DND-41 (cell line): ENCODE data around the gene IFITM10.

ENCODE experiments used
- ATAC-seq: fragments of 200-7000 bp; cut with Tn5 transposase; 3 replicates; pipeline ENCODE4 v1.9.1; 2021; ENCODE audit warnings: low read depth; ENCODE audit not compliant: insufficient read depth
- DNase-seq: peaks from one replicate; pipeline ENCODE4 v3.0.0-alpha.2; 2020
- H2AFZ ChIP-seq: 2 replicates; pipeline ENCODE4 v1.6.0; 2012; ENCODE audit warnings: low read depth, low read length
- H3K27ac ChIP-seq: 2 replicates; pipeline ENCODE4 v1.5.1; 2012; ENCODE audit warnings: low read length, inconsistent platforms
- H3K27me3 ChIP-seq: fragments of 200-600 bp; sonication (generic); 2 replicates; pipeline ENCODE4 v1.6.0; 2012; ENCODE audit warnings: low read length, mild to moderate bottlenecking, inconsistent platforms; ENCODE audit not compliant: insufficient read depth, poor library complexity
- H3K36me3 ChIP-seq: 2 replicates; pipeline ENCODE4 v1.5.1; 2012; ENCODE audit warnings: low read length, inconsistent platforms; ENCODE audit not compliant: insufficient read depth
- H3K4me1 ChIP-seq: 2 replicates; pipeline ENCODE4 v1.5.1; 2012; ENCODE audit warnings: mild to moderate bottlenecking, low read length; ENCODE audit not compliant: insufficient read depth
- H3K4me2 ChIP-seq: 2 replicates; pipeline ENCODE4 v1.6.0; 2012; ENCODE audit warnings: mild to moderate bottlenecking, moderate library complexity, low read length, inconsistent platforms; ENCODE audit not compliant: insufficient read depth
- H3K4me3 ChIP-seq, 2 experiments: fragments of 200-600 bp in 1 of 2; shearing (Covaris generic) in 1 of 2; 2 replicates each; pipeline ENCODE4 v1.5.1; 2012 to 2016; ENCODE audit warnings: inconsistent platforms in 2 of 2, low read length in 2 of 2, mild to moderate bottlenecking in 2 of 2, low read depth in 1 of 2, moderate library complexity in 1 of 2
- H3K79me2 ChIP-seq: 2 replicates; pipeline ENCODE4 v1.6.0; 2012; ENCODE audit warnings: low read length, inconsistent platforms; ENCODE audit not compliant: insufficient read depth
- H3K9ac ChIP-seq: 2 replicates; pipeline ENCODE4 v1.6.0; 2012; ENCODE audit warnings: low read depth, mild to moderate bottlenecking, inconsistent platforms, low read length, moderate library complexity
- H3K9me3 ChIP-seq: 2 replicates; pipeline ENCODE4 v1.5.1; 2012; ENCODE audit warnings: low read length, moderate library complexity, mild to moderate bottlenecking, inconsistent platforms; ENCODE audit not compliant: insufficient read depth, severe bottlenecking
- H4K20me1 ChIP-seq: 2 replicates; pipeline ENCODE4 v1.6.0; 2012; ENCODE audit warnings: low read length; ENCODE audit not compliant: insufficient read depth
- CTCF ChIP-seq: IDR thresholded peaks from 2 replicates; pipeline ENCODE4 v1.5.1; 2012; ENCODE audit warnings: borderline replicate concordance, low read length, moderate library complexity, mild to moderate bottlenecking; ENCODE audit not compliant: poor library complexity, severe bottlenecking; ENCODE audit errors: extremely low read depth
- EZH2 ChIP-seq: IDR thresholded peaks from 3 replicates; pipeline ENCODE4 v1.6.1; 2012; ENCODE audit warnings: borderline replicate concordance, low read depth, mild to moderate bottlenecking, moderate library complexity, low read length, inconsistent platforms; ENCODE audit not compliant: severe bottlenecking

Gene IFITM10

GRCh38 chr11:1750481-1750839 lies at the start of gene IFITM10:
Gene IFITM10 (minus strand): TSS chr11:1750595. CDS start chr11:1750442, 153 bp downstream.
- no peaks in the 10 kb centered on the region for H3K9me3 ChIP-seq
- no peak for TF ChIP-seq EZH2
- TF ChIP-seq CTCF, result no peak
- H4K20me1 ChIP-seq, result peaks cover 10% of the 10 kb centered on the region
- no peak within 1 kb of the TSS for H3K9ac ChIP-seq
- no peak for DNase-seq
- H3K4me1 ChIP-seq, result no peaks in the 10 kb centered on the region
- no peaks in the 10 kb centered on the region for H3K27me3 ChIP-seq
- ATAC-seq, result peak; percentile 9; the same call in 1 of the 3 replicates
- H3K4me2 ChIP-seq, result no peak within 1 kb of the TSS
- H3K27ac ChIP-seq, result peak within 1 kb of the TSS; percentile 5; the same call in 1 of the 2 replicates
- no peak within 1 kb of the TSS for H2AFZ ChIP-seq
- no peak within 1 kb of the TSS for H3K4me3 ChIP-seq
- H3K79me2 ChIP-seq, result no peaks in the 10 kb centered on the region
- H3K36me3 ChIP-seq, result peaks cover 46% of the 10 kb centered on the region

GRCh38 chr11:1797391-1798125 lies 47.2 kb upstream of the IFITM10 start:
- Histone ChIP-seq H4K20me1 (no peaks in the 10 kb centered on the region), H3K9ac (no peak overlapping the region), H3K27ac (no peak overlapping the region), H3K4me2 (no peak overlapping the region), H3K36me3 (no peaks in the 10 kb centered on the region), H3K27me3 (no peaks in the 10 kb centered on the region), H3K79me2 (no peaks in the 10 kb centered on the region), H2AFZ (no peak overlapping the region), H3K4me3 (no peak overlapping the region), H3K4me1 (peaks cover 9% of the 10 kb centered on the region), H3K9me3 (no peaks in the 10 kb centered on the region)
- ATAC-seq (no peak), DNase-seq (no peak)
- TF ChIP-seq CTCF (no peak), EZH2 (no peak)

GRCh38 chr11:1796413-1797011 lies 46.1 kb upstream of the IFITM10 start:
- Histone ChIP-seq H3K79me2 (no peaks in the 10 kb centered on the region), H4K20me1 (no peaks in the 10 kb centered on the region), H2AFZ (no peak overlapping the region), H3K4me1 (peaks cover 12% of the 10 kb centered on the region), H3K4me2 (no peak overlapping the region), H3K36me3 (no peaks in the 10 kb centered on the region), H3K9me3 (no peaks in the 10 kb centered on the region), H3K4me3 (no peak overlapping the region), H3K27ac (no peak overlapping the region), H3K9ac (no peak overlapping the region), H3K27me3 (no peaks in the 10 kb centered on the region)
- peak; percentile 42; the same call in 2 of the 3 replicates for ATAC-seq
- DNase-seq, result no peak
- TF ChIP-seq CTCF (no peak), EZH2 (no peak)
